ENCODE data around the gene CLEC16A. TPM values are rescaled to one million over a fixed set of nuclear protein-coding genes. Genes with fewer than 3 reads are reported as not detected.

Gene CLEC16A
- total RNA-seq, 4 donors from 2014 or later, result 19.9 to 38.3 (median 35.0) TPM

DNA sequence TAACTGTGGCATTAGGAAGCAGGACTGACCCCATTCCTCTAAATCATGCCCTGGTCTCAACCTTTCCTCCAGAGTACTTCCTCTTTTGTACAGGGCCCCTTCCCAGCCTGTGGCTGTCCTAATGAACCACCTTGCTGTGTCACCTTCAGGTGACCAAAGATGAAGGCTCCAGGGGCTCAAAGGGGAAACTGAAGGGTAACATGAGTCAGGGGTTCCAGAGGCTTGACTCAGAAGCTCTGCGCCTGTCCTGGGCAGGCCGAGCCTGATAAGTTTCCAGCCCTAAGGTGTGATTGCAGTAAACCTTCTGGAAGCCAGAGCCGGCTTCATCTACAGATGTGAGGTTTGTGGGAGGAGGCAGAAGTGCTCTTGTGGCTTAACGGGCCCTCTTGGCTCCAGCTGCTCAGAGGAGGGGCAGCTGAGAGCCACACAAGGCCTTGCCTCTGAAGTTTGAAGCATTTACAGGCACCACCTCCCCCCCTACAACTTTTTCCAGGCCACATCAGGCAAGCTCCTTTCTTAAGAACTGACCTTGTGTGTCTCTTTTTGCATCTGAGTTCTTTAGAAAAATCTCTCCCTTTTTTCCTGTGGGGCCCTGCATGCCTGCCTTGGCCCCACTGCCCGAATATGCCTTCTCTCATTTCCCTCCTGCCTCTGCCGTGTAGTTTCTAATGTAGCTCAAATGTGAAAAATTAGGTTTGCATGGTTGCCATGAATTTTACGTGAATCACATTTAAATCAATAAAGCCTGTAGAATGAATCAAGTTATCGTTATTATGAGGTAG, 149.9 kb downstream of the CLEC16A start:
- WGBS, 2 donors (ENCODE audit: low coverage in 1 of 2), result 19 to 38% methylated on average over 4 to 5 of the region's 8 CpGs

GRCh38 chr16:11094857-11095565, 150.6 kb downstream of the CLEC16A start:
- ATAC-seq, result no peak
- WGBS, 2 donors (ENCODE audit: low coverage in 1 of 2), result 43 to 52% methylated on average over 6 to 10 of the region's 10 CpGs
- TF ChIP-seq CTCF (IDR thresholded peaks at IDR 0.05), result no peak
- TF ChIP-seq POLR2A (IDR thresholded peaks at IDR 0.05), result no peak
- TF ChIP-seq EP300 (IDR thresholded peaks at IDR 0.05), result no peak
- no peak for TF ChIP-seq POLR2AphosphoS5 (IDR thresholded peaks at IDR 0.05)
- H3K27me3 ChIP-seq, result no peaks in the 10 kb centered on the region
- no peaks in the 10 kb centered on the region for H3K9me3 ChIP-seq
- no peak overlapping the region for H3K4me3 ChIP-seq
- H3K36me3 ChIP-seq, result peaks cover 0 to 10% of the 10 kb centered on the region in 2 donors
- H3K27ac ChIP-seq, result peak overlapping the region in 3 of 4 donors; percentile 65 to 73 (median 72)
- H3K4me1 ChIP-seq, result peaks cover 0 to 46% (median 15%) of the 10 kb centered on the region in 3 donors

More for the DNA sequence above, 149.9 kb downstream of the CLEC16A start:
- H3K27me3 ChIP-seq, result no peaks in the 10 kb centered on the region
- no peak for ATAC-seq
- no peak overlapping the region for H3K4me3 ChIP-seq
- peaks cover 0 to 46% (median 12%) of the 10 kb centered on the region in 3 donors for H3K4me1 ChIP-seq
- no peak for TF ChIP-seq POLR2AphosphoS5 (IDR thresholded peaks at IDR 0.05)
- TF ChIP-seq EP300 (IDR thresholded peaks at IDR 0.05), result no peak
- no peak for TF ChIP-seq CTCF (IDR thresholded peaks at IDR 0.05)
- TF ChIP-seq POLR2A (IDR thresholded peaks at IDR 0.05), result no peak
- peaks cover 0 to 10% of the 10 kb centered on the region in 2 donors for H3K36me3 ChIP-seq
- peak overlapping the region in 3 of 4 donors; percentile 65 to 73 (median 72) for H3K27ac ChIP-seq
- no peaks in the 10 kb centered on the region for H3K9me3 ChIP-seq

DNA sequence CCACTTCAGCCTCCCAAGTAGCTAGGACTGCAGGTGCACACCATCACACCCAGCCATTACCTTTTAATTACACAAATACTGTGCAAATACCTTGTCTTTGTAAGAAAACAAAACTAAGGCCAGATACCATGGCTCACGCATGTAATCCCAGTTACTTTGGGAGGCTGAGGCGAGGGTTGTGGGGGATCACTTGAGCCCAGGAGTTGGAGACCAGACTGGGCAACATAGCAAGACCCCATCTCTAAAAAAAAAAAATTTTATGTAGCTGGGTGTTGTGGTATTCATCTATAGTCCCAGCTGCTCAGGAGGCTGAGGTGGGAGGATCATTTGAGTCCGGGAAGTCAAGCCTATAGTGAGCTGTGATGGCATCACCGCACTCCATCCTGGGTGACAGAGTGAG, 151.6 kb downstream of the CLEC16A start:
- peak overlapping the region in 1 of 4 donors; percentile 73 for H3K27ac ChIP-seq
- TF ChIP-seq EP300 (IDR thresholded peaks at IDR 0.05) (no peak), POLR2AphosphoS5 (IDR thresholded peaks at IDR 0.05) (no peak), CTCF (IDR thresholded peaks at IDR 0.05) (no peak), POLR2A (IDR thresholded peaks at IDR 0.05) (no peak)
- no peak overlapping the region for H3K4me3 ChIP-seq
- no peak for ATAC-seq
- H3K9me3 ChIP-seq, result no peaks in the 10 kb centered on the region
- H3K4me1 ChIP-seq, result peaks cover 0 to 50% (median 24%) of the 10 kb centered on the region in 3 donors
- peaks cover 0 to 10% of the 10 kb centered on the region in 2 donors for H3K36me3 ChIP-seq
- no peaks in the 10 kb centered on the region for H3K27me3 ChIP-seq
- WGBS, 2 donors (ENCODE audit: low coverage in 1 of 2), result 96 to 100% methylated on average over 2 to 4 of the region's 4 CpGs

- no peaks in the 10 kb centered on the region for H3K9me3 ChIP-seq
- H3K4me1 ChIP-seq, result peaks cover 0 to 61% (median 24%) of the 10 kb centered on the region in 3 donors
- peaks cover 0 to 2% of the 10 kb centered on the region in 2 donors for H3K36me3 ChIP-seq
- no peak overlapping the region for H3K27ac ChIP-seq
- 81 to 95% methylated on average over 6 to 8 of the region's 8 CpGs for WGBS, 2 donors (ENCODE audit: low coverage in 1 of 2)
- no peak for ATAC-seq
- H3K27me3 ChIP-seq, result no peaks in the 10 kb centered on the region
- TF ChIP-seq POLR2AphosphoS5 (IDR thresholded peaks at IDR 0.05) (no peak), POLR2A (IDR thresholded peaks at IDR 0.05) (no peak), CTCF (IDR thresholded peaks at IDR 0.05) (no peak), EP300 (IDR thresholded peaks at IDR 0.05) (no peak)
- H3K4me3 ChIP-seq, result no peak overlapping the region
These were observed 152.9 kb downstream of the CLEC16A start for GRCh38 chr16:11097094-11097786.

Measured in gastroesophageal sphincter (tissue), 4 donors.